DMS53 treated with DMSO at 0.1 percent for 48 hours (cell line): ENCODE measurements around the gene CCSER2.
"Not testable (repeated sequence)": the region's sequence is repeated elsewhere in the genome, so short reads cannot be mapped to it uniquely, and the experiment has no call there.

Source experiments
- DNase-seq: peaks from one replicate; lab custom pipeline; 2025; ENCODE audit not compliant: unreplicated experiment; lab: John Stamatoyannopoulos, UW

The CCSER2 gene

GRCh38 chr10:84447701-84448400 lies 119.5 kb downstream of the CCSER2 start:
- no peak for DNase-seq

- not testable (repeated sequence) for DNase-seq
These were observed 121.0 kb downstream of the CCSER2 start for GRCh38 chr10:84449351-84449750.

- peak; percentile 8 for DNase-seq
These were observed 123.6 kb downstream of the CCSER2 start for GRCh38 chr10:84452003-84452402.

- DNase-seq = no peak
These were observed 124.9 kb downstream of the CCSER2 start for GRCh38 chr10:84453303-84453702.

GRCh38 chr10:84456126-84456525 lies 127.7 kb downstream of the CCSER2 start:
- DNase-seq = no peak

- peak; percentile 4 for DNase-seq
These were observed 132.1 kb downstream of the CCSER2 start for GRCh38 chr10:84460520-84460919.

- no peak for DNase-seq
These were observed 141.1 kb downstream of the CCSER2 start for GRCh38 chr10:84469470-84469869.

GRCh38 chr10:84473136-84473535 lies 144.7 kb downstream of the CCSER2 start:
- no peak for DNase-seq

- no peak for DNase-seq
These were observed 149.2 kb downstream of the CCSER2 start for GRCh38 chr10:84477398-84478128.

GRCh38 chr10:84478151-84478550 lies 149.8 kb downstream of the CCSER2 start:
- no peak for DNase-seq

GRCh38 chr10:84478679-84479078 lies 150.3 kb downstream of the CCSER2 start:
- no peak for DNase-seq

- no peak for DNase-seq
These were observed 156.2 kb downstream of the CCSER2 start for GRCh38 chr10:84484541-84484940.

- no peak for DNase-seq
These were observed 165.0 kb downstream of the CCSER2 start for GRCh38 chr10:84493361-84493760.

- no peak for DNase-seq
These were observed 165.8 kb downstream of the CCSER2 start for GRCh38 chr10:84493951-84494848.

- DNase-seq = no peak
These were observed 166.4 kb downstream of the CCSER2 start for GRCh38 chr10:84494849-84495180.

- DNase-seq = no peak
These were observed 169.6 kb downstream of the CCSER2 start for GRCh38 chr10:84497978-84498377.

GRCh38 chr10:84499039-84499438 lies 170.7 kb downstream of the CCSER2 start:
- DNase-seq = not testable (repeated sequence)

- DNase-seq = no peak
These were observed 171.5 kb downstream of the CCSER2 start for GRCh38 chr10:84499846-84500245.

GRCh38 chr10:84510121-84510520 lies 181.7 kb downstream of the CCSER2 start:
- DNase-seq = no peak

GRCh38 chr10:84511106-84511505 lies 182.7 kb downstream of the CCSER2 start:
- DNase-seq = no peak

GRCh38 chr10:84511709-84512285 lies 183.4 kb downstream of the CCSER2 start:
- no peak for DNase-seq
